Measurements from ENCODE around the gene RANBP3L. TPM values are rescaled to one million over a fixed set of nuclear protein-coding genes. Genes with fewer than 3 reads are reported as not detected.

Gene RANBP3L
- total and polyA plus RNA-seq, 9 of the 15 experiments (the other 6 are each of a cell fraction or from before 2014, with no cell fraction given), result 0.01 to 0.06 TPM; not detected in 7

- TF ChIP-seq MGA (IDR thresholded peaks at IDR 0.05), result peak; percentile 100
- peak; percentile 56; the same call in 1 of the 2 replicates for TF ChIP-seq FOSL1 (tag; conservative IDR thresholded peaks at IDR 0.05)
- TF ChIP-seq HDAC1 (IDR thresholded peaks at IDR 0.05), result peak in 1 of 2 experiments; percentile 76; a peak in 2 of 4 replicates
- TF ChIP-seq ARID3A (IDR thresholded peaks at IDR 0.05; ENCODE audit: borderline replicate concordance, low read depth, low read length), result peak; percentile 17; the same call in 1 of the 2 replicates
- peak; percentile 3 for TF ChIP-seq ZFP36 (IDR thresholded peaks at IDR 0.05; ENCODE audit: low read depth, low read length, partially characterized antibody)
- TF ChIP-seq NCOA2 (IDR thresholded peaks at IDR 0.05; ENCODE audit: partially characterized antibody in 2 of 2), result no peak
- peak; percentile 90; the same call in 1 of the 2 replicates for TF ChIP-seq ZKSCAN8 (CRISPR knock-in tag; IDR thresholded peaks at IDR 0.05)
- peak; percentile 36; the same call in 1 of the 2 replicates for TF ChIP-seq HCFC1 (IDR thresholded peaks at IDR 0.05; ENCODE audit: low read depth, low read length)
- TF ChIP-seq CGGBP1 (CRISPR knock-in tag; IDR thresholded peaks at IDR 0.05), result no peak
- peak; percentile 60 for TF ChIP-seq SIN3B (IDR thresholded peaks at IDR 0.05; ENCODE audit: low read depth)
- TF ChIP-seq SOX6 (IDR thresholded peaks at IDR 0.05), result peak; percentile 41
- TF ChIP-seq ZNF778 (CRISPR knock-in tag; IDR thresholded peaks at IDR 0.05), result no peak
- TF ChIP-seq TAF15 (IDR thresholded peaks at IDR 0.05; ENCODE audit: low read depth, low read length), result 0 out of 2 replicates have a peak, but pooled peaks have one; percentile 44
Observed at GRCh38 chr5:36241631-36242533, 59.8 kb downstream of the RANBP3L start, which contains the start of gene NADK2 (continued).

Data from K562 (cell line).